K562 (cell line): ENCODE measurements around the gene RERG.

ENCODE experiments used
- ATF1 ChIP-seq, 2 experiments: fragments of 450-650 bp in 1 of 2; IDR thresholded peaks; 2 replicates each; pipeline ENCODE4 v1.6.1; 2016; ENCODE audit warnings: missing compliant biosample characterization in 1 of 2, missing genetic modification characterization in 1 of 2
- BHLHE40 ChIP-seq: IDR thresholded peaks from 2 replicates; pipeline ENCODE4 v1.6.1; 2011; ENCODE audit warnings: low read length, improper control_type of control experiment
- CHD1 ChIP-seq: fragments of 200-600 bp; sonication (generic); IDR thresholded peaks from one replicate; pipeline ENCODE4 v1.6.1; 2012; ENCODE audit warnings: mild to moderate bottlenecking, moderate library complexity, low read length, inconsistent platforms
- CHD4 ChIP-seq: fragments of 200-600 bp; sonication (generic); IDR thresholded peaks from 3 replicates; pipeline ENCODE4 v1.6.1; 2012; ENCODE audit warnings: low read depth, mild to moderate bottlenecking, mixed read lengths, low read length, inconsistent platforms; ENCODE audit not compliant: insufficient read depth, insufficient replicate concordance, poor library complexity, severe bottlenecking
- CTCF ChIP-seq, 3 experiments: IDR thresholded peaks in 2 of 3; conservative IDR thresholded peaks in 1 of 3; 2 replicates each; pipeline ENCODE4 v1.5.1; 2011 to 2012; ENCODE audit warnings: low read length in 3 of 3, mild to moderate bottlenecking in 3 of 3, control low read depth in 2 of 3, improper control_type of control experiment in 1 of 3, inconsistent platforms in 1 of 3, low read depth in 1 of 3, mixed read lengths in 1 of 3, moderate library complexity in 1 of 3; ENCODE audit not compliant: insufficient read depth in 2 of 3
- EZH2 ChIP-seq: IDR thresholded peaks from 2 replicates; pipeline ENCODE4 v1.6.1; 2012; ENCODE audit warnings: low read depth, mild to moderate bottlenecking, inconsistent platforms, low read length, borderline replicate concordance
- HMGXB4 ChIP-seq: sonication (generic); formaldehyde crosslinking; IDR thresholded peaks from 2 replicates; pipeline ENCODE4 v1.8.1; 2023; ENCODE audit warnings: mild to moderate bottlenecking, missing genetic modification reagents
- NFRKB ChIP-seq: fragments of 450-650 bp; IDR thresholded peaks from 2 replicates; pipeline ENCODE4 v1.6.1; 2016; ENCODE audit warnings: low read depth
- POLR2A ChIP-seq: fragments of 450-650 bp; conservative IDR thresholded peaks from 2 replicates; pipeline ENCODE4 v1.6.1; 2016
- RBFOX2 ChIP-seq: fragments of 200-400 bp; formaldehyde crosslinking; IDR thresholded peaks from 2 replicates; pipeline ENCODE4 v1.6.1; 2017; ENCODE audit warnings: low read depth, mild to moderate bottlenecking, low read length, moderate library complexity
- ZNF174 ChIP-seq: fragments of 250-450 bp; sonication (Bioruptor Pico); IDR thresholded peaks from 2 replicates; pipeline ENCODE4 v1.4.0; 2020; ENCODE audit warnings: mild to moderate bottlenecking
- ZNF398 ChIP-seq: fragments of 250-450 bp; sonication (Bioruptor Pico); IDR thresholded peaks from 2 replicates; pipeline ENCODE4 v1.8.0; 2021; ENCODE audit warnings: moderate library complexity, mild to moderate bottlenecking, inconsistent platforms
- ZZZ3 ChIP-seq: fragments of 450-650 bp; IDR thresholded peaks from 2 replicates; pipeline ENCODE4 v1.6.1; 2016; ENCODE audit warnings: antibody characterized with exemption, mild to moderate bottlenecking, moderate library complexity
- TF ChIP-seq, protein P1 (sequence below), 2 experiments: fragments of 200-800 bp in 1 of 2; sonication (Bioruptor generic) in 1 of 2; sonication (generic) in 1 of 2; formaldehyde crosslinking in 1 of 2; IDR thresholded peaks in 1 of 2; conservative IDR thresholded peaks in 1 of 2; 2 replicates each; pipeline versions ENCODE4 v1.5.0 to v1.6.1; 2016 to 2020; ENCODE audit warnings: missing compliant biosample characterization in 1 of 2, missing genetic modification characterization in 1 of 2, missing genetic modification reagents in 1 of 2

- no peak for TF ChIP-seq RBFOX2
- no peak for TF ChIP-seq ZNF398 (CRISPR knock-in tag)
- no peak for TF ChIP-seq CHD1
- TF ChIP-seq, protein P1, sequence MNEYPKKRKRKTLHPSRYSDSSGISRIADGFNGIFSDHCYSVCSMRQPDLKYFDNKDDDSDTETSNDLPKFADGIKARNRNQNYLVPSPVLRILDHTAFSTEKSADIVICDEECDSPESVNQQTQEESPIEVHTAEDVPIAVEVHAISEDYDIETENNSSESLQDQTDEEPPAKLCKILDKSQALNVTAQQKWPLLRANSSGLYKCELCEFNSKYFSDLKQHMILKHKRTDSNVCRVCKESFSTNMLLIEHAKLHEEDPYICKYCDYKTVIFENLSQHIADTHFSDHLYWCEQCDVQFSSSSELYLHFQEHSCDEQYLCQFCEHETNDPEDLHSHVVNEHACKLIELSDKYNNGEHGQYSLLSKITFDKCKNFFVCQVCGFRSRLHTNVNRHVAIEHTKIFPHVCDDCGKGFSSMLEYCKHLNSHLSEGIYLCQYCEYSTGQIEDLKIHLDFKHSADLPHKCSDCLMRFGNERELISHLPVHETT (CRISPR knock-in tag; conservative IDR thresholded peaks at IDR 0.05 in 1 of 2, IDR thresholded peaks at IDR 0.05 in 1 of 2): no peak
- no peak for TF ChIP-seq ZNF174
- TF ChIP-seq ZZZ3: no peak
- TF ChIP-seq CHD4: no peak
- no peak for TF ChIP-seq POLR2A
- no peak for TF ChIP-seq EZH2
- TF ChIP-seq ATF1 (CRISPR knock-in tag; IDR thresholded peaks at IDR 0.05): no peak
- no peak for TF ChIP-seq ATF1 (tag; IDR thresholded peaks at IDR 0.05)
- TF ChIP-seq CTCF (IDR thresholded peaks at IDR 0.05 in 2 of 3, conservative IDR thresholded peaks at IDR 0.05 in 1 of 3; ENCODE audit: insufficient read depth in 2 of 3, low read depth in 1 of 3, low read length in 3 of 3): no peak
- TF ChIP-seq BHLHE40: no peak
- TF ChIP-seq NFRKB: no peak
- no peak for TF ChIP-seq HMGXB4 (CRISPR knock-in tag)
Measured at GRCh38 chr12:15243102-15243501, 21.9 kb upstream of the RERG start.
